ENCODE measurements around the gene VIPAS39. TPM values are rescaled to one million over a fixed set of nuclear protein-coding genes. Genes with fewer than 3 reads are reported as not detected.

VIPAS39 gene
- total RNA-seq, 1 donor from 2014 or later, result 2.8 TPM

GRCh38 chr14:77478029-77478428 lies 20.6 kb upstream of the VIPAS39 start:
- no peak for DNase-seq (ENCODE audit: low spot score in 2 of 2)

DNA sequence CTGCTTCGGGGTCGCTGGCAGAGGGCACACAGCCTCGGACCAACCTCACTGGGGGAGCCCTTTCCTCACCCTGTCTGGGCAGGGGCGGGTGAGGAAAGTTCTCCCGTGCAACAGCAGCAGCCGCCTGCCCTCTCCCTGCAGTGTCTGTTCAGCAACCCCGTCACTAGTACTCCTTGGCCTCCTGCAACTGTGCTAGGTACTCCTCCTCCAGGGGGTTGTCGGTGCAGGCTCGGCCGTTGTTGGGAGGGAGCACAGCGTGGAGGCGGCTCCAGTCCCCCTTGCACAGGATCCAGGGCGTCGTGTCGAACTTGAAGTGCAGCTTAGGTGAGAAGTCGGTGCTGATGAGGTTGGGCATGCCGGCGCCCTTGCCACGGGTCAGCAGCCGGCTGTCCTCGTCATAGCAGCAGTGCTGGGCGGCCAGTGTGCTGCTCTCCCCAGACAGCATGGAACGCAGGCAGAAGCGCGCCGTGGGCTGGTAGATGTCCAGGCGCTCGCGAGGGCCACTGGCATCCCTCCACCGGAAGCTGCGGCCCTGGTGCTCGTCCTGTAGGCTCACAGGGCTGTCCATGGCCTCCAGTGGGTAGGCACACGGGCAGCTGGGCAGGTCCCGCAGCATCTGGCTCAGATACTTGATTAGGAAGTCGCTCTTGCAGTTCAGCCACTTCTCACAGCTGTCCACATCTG lies 18.2 kb upstream of the VIPAS39 start:
- intact Hi-C loops (cut with DNase I), result no loop called here
- no peak overlapping the region for H3K27ac ChIP-seq
- DNase-seq (ENCODE audit: low spot score in 2 of 2), result no peak

More at GRCh38 chr14:77478029-77478428, 20.6 kb upstream of the VIPAS39 start:
- intact Hi-C loops (cut with DNase I), result no loop called here
- Histone ChIP-seq H3K4me3 (no peak overlapping the region), H3K36me3 (no peaks in the 10 kb centered on the region), H3K27me3 (no peaks in the 10 kb centered on the region), H3K9me3 (no peaks in the 10 kb centered on the region), H3K4me1 (no peaks in the 10 kb centered on the region), H3K27ac (no peak overlapping the region)
- TF ChIP-seq, protein P1, sequence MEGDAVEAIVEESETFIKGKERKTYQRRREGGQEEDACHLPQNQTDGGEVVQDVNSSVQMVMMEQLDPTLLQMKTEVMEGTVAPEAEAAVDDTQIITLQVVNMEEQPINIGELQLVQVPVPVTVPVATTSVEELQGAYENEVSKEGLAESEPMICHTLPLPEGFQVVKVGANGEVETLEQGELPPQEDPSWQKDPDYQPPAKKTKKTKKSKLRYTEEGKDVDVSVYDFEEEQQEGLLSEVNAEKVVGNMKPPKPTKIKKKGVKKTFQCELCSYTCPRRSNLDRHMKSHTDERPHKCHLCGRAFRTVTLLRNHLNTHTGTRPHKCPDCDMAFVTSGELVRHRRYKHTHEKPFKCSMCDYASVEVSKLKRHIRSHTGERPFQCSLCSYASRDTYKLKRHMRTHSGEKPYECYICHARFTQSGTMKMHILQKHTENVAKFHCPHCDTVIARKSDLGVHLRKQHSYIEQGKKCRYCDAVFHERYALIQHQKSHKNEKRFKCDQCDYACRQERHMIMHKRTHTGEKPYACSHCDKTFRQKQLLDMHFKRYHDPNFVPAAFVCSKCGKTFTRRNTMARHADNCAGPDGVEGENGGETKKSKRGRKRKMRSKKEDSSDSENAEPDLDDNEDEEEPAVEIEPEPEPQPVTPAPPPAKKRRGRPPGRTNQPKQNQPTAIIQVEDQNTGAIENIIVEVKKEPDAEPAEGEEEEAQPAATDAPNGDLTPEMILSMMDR (IDR thresholded peaks at IDR 0.05), result no peak

DNA sequence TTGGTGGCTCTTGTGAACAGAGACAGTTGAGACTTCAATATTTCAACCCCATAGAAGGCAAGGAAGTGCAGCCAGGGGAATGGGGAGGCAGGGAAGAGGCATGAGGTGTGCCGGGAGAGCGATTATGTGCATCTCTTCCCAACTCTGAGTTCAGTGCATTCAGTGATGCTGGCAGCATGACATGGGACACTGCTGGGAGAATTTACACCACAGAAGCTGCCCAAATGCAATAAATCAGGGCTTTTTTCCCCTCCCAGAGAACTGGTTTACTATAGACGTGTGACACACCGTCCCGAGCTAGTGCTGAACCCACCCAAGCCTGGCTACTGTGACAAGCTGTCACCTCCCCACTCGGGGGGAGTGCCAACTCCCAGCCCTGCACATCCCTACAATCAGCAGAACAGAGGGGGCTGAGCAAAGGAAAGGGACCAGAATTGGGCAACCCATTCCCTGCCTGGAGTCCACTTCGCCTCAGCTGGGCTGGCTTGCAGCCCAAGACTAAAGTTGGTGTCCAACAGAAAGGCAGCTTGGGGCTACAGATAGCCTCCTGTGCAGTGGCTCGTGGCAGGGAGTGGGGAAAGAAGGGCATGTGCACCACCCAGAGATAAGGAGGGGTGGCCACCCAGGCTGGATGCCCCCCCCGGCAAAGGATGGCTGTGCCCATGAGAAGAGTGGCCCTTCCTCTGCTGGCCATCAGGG lies 17.2 kb upstream of the VIPAS39 start:
- TF ChIP-seq, protein P1 (IDR thresholded peaks at IDR 0.05), result no peak
- no peaks in the 10 kb centered on the region for H3K4me1 ChIP-seq
- no peak overlapping the region for H3K27ac ChIP-seq
- DNase-seq (ENCODE audit: low spot score in 2 of 2), result no peak
- H3K4me3 ChIP-seq, result no peak overlapping the region
- no peaks in the 10 kb centered on the region for H3K9me3 ChIP-seq
- H3K27me3 ChIP-seq, result no peaks in the 10 kb centered on the region
- intact Hi-C loops (cut with DNase I), result no loop called here
- peaks cover under 1% of the 10 kb centered on the region in 2 donors for H3K36me3 ChIP-seq

More for the DNA sequence above, 18.2 kb upstream of the VIPAS39 start:
- TF ChIP-seq, protein P1 (IDR thresholded peaks at IDR 0.05), result no peak
- no peaks in the 10 kb centered on the region for H3K27me3 ChIP-seq
- H3K36me3 ChIP-seq, result no peaks in the 10 kb centered on the region
- no peaks in the 10 kb centered on the region for H3K9me3 ChIP-seq
- H3K4me1 ChIP-seq, result no peaks in the 10 kb centered on the region
- H3K4me3 ChIP-seq, result no peak overlapping the region

- no peaks in the 10 kb centered on the region for H3K4me1 ChIP-seq
- no peak overlapping the region for H3K4me3 ChIP-seq
- no peak for DNase-seq (ENCODE audit: low spot score in 2 of 2)
These were observed 16.5 kb upstream of the VIPAS39 start for GRCh38 chr14:77473921-77474320.

GRCh38 chr14:77470224-77470870 lies 12.9 kb upstream of the VIPAS39 start:
- no peak overlapping the region for H3K27ac ChIP-seq
- TF ChIP-seq, protein P1 (IDR thresholded peaks at IDR 0.05), result no peak
- DNase-seq (ENCODE audit: low spot score in 2 of 2), result no peak
- H3K27me3 ChIP-seq, result no peaks in the 10 kb centered on the region
- H3K36me3 ChIP-seq, result peaks cover 32 to 42% of the 10 kb centered on the region in 2 donors
- intact Hi-C loops (cut with DNase I), result no loop called here
- H3K4me1 ChIP-seq, result no peaks in the 10 kb centered on the region
- H3K4me3 ChIP-seq, result no peak overlapping the region
- H3K9me3 ChIP-seq, result no peaks in the 10 kb centered on the region

More at GRCh38 chr14:77473921-77474320, 16.5 kb upstream of the VIPAS39 start:
- intact Hi-C loops (cut with DNase I), result no loop called here
- H3K27me3 ChIP-seq, result no peaks in the 10 kb centered on the region
- TF ChIP-seq, protein P1 (IDR thresholded peaks at IDR 0.05), result no peak
- H3K27ac ChIP-seq, result no peak overlapping the region
- H3K36me3 ChIP-seq, result peaks cover 7% of the 10 kb centered on the region in 2 donors
- H3K9me3 ChIP-seq, result no peaks in the 10 kb centered on the region
